Right hindlimb (tissue), 1 donor: ENCODE results near the gene PASD1.
"Not testable (repeated sequence)": the region's sequence is repeated elsewhere in the genome, so short reads cannot be mapped to it uniquely, and the experiment has no call there.

ENCODE experiments used
- DNase-seq: peaks from one replicate; pipeline ENCODE4 v3.0.0-alpha.2; 2018

The PASD1 gene, protein sequence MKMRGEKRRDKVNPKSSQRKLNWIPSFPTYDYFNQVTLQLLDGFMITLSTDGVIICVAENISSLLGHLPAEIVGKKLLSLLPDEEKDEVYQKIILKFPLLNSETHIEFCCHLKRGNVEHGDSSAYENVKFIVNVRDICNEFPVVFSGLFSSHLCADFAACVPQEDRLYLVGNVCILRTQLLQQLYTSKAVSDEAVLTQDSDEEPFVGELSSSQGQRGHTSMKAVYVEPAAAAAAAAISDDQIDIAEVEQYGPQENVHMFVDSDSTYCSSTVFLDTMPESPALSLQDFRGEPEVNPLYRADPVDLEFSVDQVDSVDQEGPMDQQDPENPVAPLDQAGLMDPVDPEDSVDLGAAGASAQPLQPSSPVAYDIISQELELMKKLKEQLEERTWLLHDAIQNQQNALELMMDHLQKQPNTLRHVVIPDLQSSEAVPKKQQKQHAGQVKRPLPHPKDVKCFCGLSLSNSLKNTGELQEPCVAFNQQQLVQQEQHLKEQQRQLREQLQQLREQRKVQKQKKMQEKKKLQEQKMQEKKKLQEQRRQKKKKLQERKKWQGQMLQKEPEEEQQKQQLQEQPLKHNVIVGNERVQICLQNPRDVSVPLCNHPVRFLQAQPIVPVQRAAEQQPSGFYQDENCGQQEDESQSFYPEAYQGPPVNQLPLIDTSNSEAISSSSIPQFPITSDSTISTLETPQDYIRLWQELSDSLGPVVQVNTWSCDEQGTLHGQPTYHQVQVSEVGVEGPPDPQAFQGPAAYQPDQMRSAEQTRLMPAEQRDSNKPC

GRCh38 chrX:151563449-151563848 is at the start of gene PASD1:
Gene PASD1 (plus strand): TSS chrX:151563675. CDS start chrX:151601554, 37,879 bp downstream.
- no peak for DNase-seq

DNA sequence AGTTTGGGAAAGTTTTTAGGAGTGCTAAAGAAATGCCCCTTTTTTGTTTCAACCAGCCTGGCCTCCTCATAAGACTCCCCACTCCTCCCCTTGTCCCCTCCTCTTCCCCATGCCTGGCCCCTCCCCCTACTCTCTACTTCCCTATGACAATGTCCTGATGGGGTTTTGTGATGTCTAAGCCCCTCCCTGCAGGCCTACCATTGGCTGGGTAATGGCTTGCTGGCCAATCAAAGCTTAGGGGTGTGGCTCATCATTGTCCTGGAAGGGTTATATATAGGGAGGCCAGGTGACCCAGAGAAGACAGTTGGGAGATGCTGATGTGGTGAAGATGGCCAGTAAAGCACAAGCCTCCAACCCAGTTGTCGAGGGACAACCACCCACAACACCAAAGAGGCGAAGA is 48.2 kb upstream of the PASD1 start:
- DNase-seq = no peak

- DNase-seq = no peak
Measured at GRCh38 chrX:151516538-151517187, 46.8 kb upstream of the PASD1 start.

GRCh38 chrX:151517421-151517820 is 46.1 kb upstream of the PASD1 start:
- no peak for DNase-seq

DNA sequence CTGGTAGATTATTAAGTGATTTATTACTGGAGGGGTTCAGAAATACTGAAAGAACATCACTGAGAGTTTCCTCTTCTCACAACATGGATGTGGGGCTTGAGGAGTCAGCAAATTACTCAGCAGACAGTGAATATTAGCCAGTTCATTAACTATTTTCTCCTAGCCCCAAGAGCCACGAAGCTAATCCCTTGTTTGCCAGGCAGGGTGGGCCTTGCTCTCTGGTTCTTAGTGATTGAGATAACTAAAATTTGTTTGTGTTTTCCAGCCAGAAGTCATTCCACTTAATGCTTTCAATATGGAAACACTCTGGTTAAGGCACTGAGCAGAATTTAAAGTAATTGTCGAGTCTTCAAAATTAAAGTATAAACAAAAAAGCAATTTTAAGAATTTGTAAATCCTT is 40.1 kb upstream of the PASD1 start:
- DNase-seq = no peak

DNA sequence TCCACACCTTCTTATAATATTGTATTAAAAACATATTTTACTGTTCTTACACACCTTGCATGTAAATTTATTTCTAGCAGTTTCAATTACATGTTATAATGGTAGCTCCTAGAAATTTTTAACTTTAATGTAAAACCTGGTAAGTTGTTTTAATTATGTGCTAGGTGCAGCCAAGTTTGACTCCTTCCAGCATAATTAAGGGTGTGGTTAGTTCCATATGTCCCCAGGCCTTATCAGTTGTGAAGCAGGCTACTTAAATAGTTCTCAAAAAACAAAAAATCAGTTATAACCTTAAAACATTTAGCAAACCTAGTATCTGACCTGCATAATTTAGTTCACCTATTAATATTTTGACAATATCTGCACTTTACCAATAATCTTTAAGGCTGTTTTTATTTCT is 26.9 kb upstream of the PASD1 start:
- no peak for DNase-seq

DNA sequence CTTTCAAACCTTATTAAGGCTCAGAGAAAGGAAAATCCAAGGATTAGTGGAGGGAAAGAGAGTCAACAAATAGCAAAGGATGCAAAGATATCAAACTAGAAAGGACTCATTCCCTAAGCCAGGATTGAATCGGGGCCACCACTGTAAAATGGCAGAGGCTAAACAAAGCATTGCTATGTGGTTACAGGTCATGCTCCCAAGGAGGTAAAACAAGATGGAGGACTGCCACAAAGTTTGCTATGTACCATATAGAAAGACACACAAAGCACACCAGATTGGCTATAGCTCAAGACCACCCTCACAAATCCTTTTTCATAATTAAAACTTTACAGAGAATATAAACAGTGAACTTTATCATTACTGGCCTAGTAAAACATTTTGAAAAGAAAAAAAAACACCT is 25.9 kb upstream of the PASD1 start:
- DNase-seq = no peak

GRCh38 chrX:151538190-151539122 is 25.0 kb upstream of the PASD1 start:
- DNase-seq = no peak

- no peak for DNase-seq
Measured at GRCh38 chrX:151543706-151544105, 19.8 kb upstream of the PASD1 start.

- not testable (repeated sequence) for DNase-seq
Measured at GRCh38 chrX:151546226-151546625, 17.2 kb upstream of the PASD1 start.

GRCh38 chrX:151551176-151551575 is 12.3 kb upstream of the PASD1 start:
- DNase-seq = not testable (repeated sequence)

GRCh38 chrX:151552743-151553142 is 10.7 kb upstream of the PASD1 start:
- DNase-seq = no peak

- DNase-seq = not testable (repeated sequence)
Measured at GRCh38 chrX:151555301-151555700, 8.2 kb upstream of the PASD1 start.

- DNase-seq = not testable (repeated sequence)
Measured at GRCh38 chrX:151562485-151562884, 990 bp upstream of the PASD1 start.

DNA sequence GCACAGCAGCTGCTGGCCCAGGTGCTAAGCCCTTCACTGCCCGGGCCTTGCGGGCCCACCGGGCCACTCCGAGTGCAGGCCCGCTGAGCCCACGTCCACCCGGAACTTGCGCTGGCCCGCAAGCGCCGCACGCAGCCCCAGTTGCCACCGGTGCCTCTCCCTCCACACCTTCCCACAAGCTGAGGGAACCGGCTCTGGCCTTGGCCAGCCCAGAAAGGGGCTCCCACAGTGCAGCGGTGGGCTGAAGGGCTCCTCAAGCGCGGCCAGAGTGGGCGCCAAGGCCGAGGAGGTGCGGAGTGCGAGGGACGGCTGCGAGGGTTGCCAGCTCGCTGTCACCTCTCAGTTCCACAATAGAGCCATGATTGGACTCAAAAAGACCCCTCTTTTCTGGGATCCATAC is 472 bp upstream of the PASD1 start:
- not testable (repeated sequence) for DNase-seq

- DNase-seq = no peak
Measured at GRCh38 chrX:151564035-151564434, 560 bp downstream of the PASD1 start.

DNA sequence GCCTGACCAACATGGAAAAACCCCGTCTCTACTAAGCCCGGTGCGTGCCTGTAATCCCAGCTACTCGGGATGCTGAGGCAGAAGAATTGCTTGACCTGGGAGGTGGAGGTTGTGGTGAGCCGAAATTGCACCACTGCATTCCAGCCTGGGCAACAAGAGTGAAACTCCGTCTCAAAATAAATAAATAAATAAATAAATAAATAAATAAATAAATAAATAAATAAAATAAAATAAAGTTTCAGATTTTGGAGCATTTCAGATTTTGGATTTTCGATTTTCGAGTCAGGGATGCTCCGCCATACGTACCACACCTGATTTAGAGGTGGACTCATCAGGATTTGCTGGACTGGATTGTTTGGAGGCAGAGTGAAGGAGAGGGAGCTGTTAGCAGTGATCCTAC is 3.4 kb downstream of the PASD1 start:
- DNase-seq = not testable (repeated sequence)

DNA sequence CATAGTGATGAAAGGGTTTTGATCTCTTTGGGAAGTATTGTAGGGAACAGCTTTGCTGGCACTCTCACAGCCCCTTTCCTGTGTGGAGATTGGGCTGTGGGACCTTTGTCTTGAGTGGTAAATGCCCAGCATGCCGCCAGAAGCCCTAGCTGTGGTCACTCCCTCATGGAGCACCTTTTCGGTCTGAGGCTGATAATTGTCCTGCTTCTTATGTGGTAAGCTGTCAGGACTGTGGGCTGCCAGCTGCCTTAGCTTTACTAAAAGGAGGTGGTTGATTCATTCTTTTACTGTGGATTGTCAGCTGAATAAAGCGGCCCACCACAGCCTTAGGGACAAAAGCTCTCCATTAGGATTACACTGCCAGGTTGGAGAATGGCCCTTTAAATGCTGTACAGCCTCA is 7.1 kb downstream of the PASD1 start:
- no peak for DNase-seq

- not testable (repeated sequence) for DNase-seq
Measured at GRCh38 chrX:151593384-151593783, 29.9 kb downstream of the PASD1 start.

- no peak for DNase-seq
Measured at GRCh38 chrX:151596282-151596681, 32.8 kb downstream of the PASD1 start.

GRCh38 chrX:151604931-151605330 is 41.5 kb downstream of the PASD1 start:
- DNase-seq = no peak

GRCh38 chrX:151609222-151609621 is 45.7 kb downstream of the PASD1 start:
- DNase-seq = no peak
